ENCODE measurements around the gene GNB1L. TPM values are rescaled to one million over a fixed set of nuclear protein-coding genes. Genes with fewer than 3 reads are reported as not detected.
A peak's percentile ranks its signal among the peaks of the same experiment; 100 is the strongest.

The GNB1L gene
- total and polyA plus RNA-seq, 9 of the 15 experiments (the other 6 are each of a cell fraction or from before 2014, with no cell fraction given), result 0.56 to 50.5 (median 10.2) TPM

DNA sequence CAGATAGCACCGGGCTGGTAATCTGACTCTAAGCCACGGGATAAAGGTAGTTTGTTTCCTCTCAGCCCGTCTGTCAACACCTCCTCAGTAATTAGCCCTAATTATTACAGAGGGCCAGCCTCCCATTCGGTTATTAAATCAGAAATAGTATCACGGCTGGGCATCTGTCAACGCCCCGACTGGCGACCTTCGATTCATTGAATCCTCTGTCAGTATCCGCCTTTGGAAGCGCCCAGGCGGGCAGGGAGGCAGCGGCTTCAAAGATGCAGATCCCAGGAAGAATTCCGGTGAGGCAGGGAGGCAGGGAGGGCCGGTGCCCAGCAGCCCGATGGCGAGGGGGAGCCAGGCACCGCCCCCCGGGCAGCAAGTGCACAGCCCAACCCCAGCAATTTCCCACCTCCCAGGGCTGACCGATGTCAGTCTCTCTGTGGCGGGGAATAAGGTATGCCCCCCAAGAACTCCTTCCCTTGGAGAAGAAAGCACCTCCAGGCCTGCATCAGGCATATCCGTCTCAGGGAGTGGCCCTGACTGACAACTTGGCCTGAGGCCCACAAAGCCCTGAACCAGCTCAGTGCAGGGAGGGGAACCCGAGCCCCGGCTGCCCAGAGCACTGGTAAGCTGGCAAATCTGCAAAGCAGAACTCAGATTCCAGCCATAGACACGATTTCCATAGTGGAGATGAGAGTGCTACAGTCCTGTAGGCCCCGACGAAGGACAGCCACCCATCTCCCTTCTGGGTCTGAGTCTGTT lies 11.4 kb downstream of the GNB1L start (continued):
- TF ChIP-seq SPI1 (IDR thresholded peaks at IDR 0.05; ENCODE audit: borderline replicate concordance, low read depth, low read length) (no peak), TOE1 (IDR thresholded peaks at IDR 0.05; ENCODE audit: borderline replicate concordance) (no peak), TOE1 (CRISPR knock-in tag; IDR thresholded peaks at IDR 0.05; ENCODE audit: borderline replicate concordance, low read depth) (no peak), ZNF764 (CRISPR knock-in tag; IDR thresholded peaks at IDR 0.05; ENCODE audit: low read depth) (peak; percentile 1; the same call in 1 of the 2 replicates), GTF2F1 (IDR thresholded peaks at IDR 0.05; ENCODE audit: low read depth, low read length) (no peak)
- TF ChIP-seq, protein P1, sequence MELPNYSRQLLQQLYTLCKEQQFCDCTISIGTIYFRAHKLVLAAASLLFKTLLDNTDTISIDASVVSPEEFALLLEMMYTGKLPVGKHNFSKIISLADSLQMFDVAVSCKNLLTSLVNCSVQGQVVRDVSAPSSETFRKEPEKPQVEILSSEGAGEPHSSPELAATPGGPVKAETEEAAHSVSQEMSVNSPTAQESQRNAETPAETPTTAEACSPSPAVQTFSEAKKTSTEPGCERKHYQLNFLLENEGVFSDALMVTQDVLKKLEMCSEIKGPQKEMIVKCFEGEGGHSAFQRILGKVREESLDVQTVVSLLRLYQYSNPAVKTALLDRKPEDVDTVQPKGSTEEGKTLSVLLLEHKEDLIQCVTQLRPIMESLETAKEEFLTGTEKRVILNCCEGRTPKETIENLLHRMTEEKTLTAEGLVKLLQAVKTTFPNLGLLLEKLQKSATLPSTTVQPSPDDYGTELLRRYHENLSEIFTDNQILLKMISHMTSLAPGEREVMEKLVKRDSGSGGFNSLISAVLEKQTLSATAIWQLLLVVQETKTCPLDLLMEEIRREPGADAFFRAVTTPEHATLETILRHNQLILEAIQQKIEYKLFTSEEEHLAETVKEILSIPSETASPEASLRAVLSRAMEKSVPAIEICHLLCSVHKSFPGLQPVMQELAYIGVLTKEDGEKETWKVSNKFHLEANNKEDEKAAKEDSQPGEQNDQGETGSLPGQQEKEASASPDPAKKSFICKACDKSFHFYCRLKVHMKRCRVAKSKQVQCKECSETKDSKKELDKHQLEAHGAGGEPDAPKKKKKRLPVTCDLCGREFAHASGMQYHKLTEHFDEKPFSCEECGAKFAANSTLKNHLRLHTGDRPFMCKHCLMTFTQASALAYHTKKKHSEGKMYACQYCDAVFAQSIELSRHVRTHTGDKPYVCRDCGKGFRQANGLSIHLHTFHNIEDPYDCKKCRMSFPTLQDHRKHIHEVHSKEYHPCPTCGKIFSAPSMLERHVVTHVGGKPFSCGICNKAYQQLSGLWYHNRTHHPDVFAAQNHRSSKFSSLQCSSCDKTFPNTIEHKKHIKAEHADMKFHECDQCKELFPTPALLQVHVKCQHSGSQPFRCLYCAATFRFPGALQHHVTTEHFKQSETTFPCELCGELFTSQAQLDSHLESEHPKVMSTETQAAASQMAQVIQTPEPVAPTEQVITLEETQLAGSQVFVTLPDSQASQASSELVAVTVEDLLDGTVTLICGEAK (IDR thresholded peaks at IDR 0.05), result no peak
- TF ChIP-seq, protein P1 (CRISPR knock-in tag; IDR thresholded peaks at IDR 0.05), result 0 out of 2 replicates have a peak, but pooled peaks have one; percentile 31
